Mammary epithelial cell (primary cell): Measurements from ENCODE around the gene CCDC158.

ENCODE experiments used
- EZH2 ChIP-seq: IDR thresholded peaks from 2 replicates; pipeline ENCODE4 v1.6.1; 2012; ENCODE audit warnings: low read length, inconsistent platforms, borderline replicate concordance
- TF ChIP-seq, protein P1 (sequence below), 2 donors: IDR thresholded peaks in 1 of 2; conservative IDR thresholded peaks in 1 of 2; 2 replicates each; pipeline ENCODE4 v1.5.1; 2011 to 2012; ENCODE audit warnings: inconsistent platforms in 2 of 2, low read length in 2 of 2, mild to moderate bottlenecking in 2 of 2, control low read depth in 1 of 2, low read depth in 1 of 2; ENCODE audit not compliant: insufficient read depth in 1 of 2; ENCODE audit errors: extremely low read depth in 1 of 2

- TF ChIP-seq, protein P1, sequence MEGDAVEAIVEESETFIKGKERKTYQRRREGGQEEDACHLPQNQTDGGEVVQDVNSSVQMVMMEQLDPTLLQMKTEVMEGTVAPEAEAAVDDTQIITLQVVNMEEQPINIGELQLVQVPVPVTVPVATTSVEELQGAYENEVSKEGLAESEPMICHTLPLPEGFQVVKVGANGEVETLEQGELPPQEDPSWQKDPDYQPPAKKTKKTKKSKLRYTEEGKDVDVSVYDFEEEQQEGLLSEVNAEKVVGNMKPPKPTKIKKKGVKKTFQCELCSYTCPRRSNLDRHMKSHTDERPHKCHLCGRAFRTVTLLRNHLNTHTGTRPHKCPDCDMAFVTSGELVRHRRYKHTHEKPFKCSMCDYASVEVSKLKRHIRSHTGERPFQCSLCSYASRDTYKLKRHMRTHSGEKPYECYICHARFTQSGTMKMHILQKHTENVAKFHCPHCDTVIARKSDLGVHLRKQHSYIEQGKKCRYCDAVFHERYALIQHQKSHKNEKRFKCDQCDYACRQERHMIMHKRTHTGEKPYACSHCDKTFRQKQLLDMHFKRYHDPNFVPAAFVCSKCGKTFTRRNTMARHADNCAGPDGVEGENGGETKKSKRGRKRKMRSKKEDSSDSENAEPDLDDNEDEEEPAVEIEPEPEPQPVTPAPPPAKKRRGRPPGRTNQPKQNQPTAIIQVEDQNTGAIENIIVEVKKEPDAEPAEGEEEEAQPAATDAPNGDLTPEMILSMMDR (conservative IDR thresholded peaks at IDR 0.05 in 1 of 2, IDR thresholded peaks at IDR 0.05 in 1 of 2; ENCODE audit: extremely low read depth in 1 of 2, insufficient read depth in 1 of 2, low read depth in 1 of 2, low read length in 2 of 2), result no peak
- TF ChIP-seq EZH2, result no peak
Measured at GRCh38 chr4:76384052-76384451, 36.9 kb downstream of the CCDC158 start.
